ENCODE measurements around the gene CD7.

The CD7 gene

GRCh38 chr17:82331345-82331939 is 14.0 kb upstream of the CD7 start (continued):
- no peak for TF ChIP-seq CSRNP3 (CRISPR knock-in tag; IDR thresholded peaks at IDR 0.05)
- no peak for TF ChIP-seq ZC3H10 (CRISPR knock-in tag; IDR thresholded peaks at IDR 0.05)

DNA sequence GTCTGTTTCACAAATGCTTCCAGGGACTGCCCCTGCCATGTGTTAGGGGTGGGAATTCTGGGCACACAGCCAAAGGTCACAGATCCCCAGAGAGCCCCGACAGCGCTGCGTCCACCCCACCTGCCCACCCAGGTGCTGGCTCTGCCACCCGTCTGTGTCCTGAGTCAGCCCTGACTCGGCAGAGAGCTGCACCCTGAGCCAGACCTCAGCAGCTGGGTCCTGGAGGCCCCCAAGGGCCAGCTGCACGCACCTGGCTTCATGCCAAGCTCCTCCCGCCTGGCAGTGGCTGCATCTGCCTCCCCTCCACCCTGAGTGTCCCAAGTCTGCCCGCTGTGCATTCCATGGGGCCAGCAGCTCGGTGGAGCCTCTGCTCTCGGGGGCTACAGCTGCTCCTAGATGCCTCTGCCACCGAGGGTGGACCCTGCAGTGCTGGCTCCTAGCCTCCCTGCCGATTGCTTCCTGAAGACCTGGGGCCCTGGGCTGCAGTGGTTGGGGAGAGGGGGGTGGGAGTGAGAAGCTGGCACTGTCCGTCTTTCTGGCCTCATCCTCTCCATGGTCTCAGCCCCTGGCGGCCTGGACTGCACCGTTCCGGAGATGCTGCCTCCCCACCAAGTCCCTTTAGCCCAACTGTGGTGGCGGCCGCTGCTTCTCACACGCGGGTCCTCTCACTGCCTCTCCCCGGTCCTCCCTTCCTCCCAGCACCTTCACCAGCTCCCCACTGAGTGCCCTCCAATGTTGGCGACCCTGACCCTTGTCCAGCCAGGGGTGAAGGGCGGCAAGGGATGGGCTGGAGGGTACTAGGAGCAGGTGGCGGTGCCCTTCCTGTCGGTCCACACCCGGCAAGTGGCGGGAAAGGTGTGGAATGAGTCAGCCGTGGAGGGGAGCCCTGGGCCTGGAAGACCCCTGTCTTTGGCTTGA is 13.2 kb upstream of the CD7 start:
- ATAC-seq: peak; percentile 39
- no peak for TF ChIP-seq RARB (CRISPR knock-in tag; IDR thresholded peaks at IDR 0.05)
- no peak for TF ChIP-seq SNAI2 (CRISPR knock-in tag; IDR thresholded peaks at IDR 0.05)
- TF ChIP-seq ZFP3 (CRISPR knock-in tag; IDR thresholded peaks at IDR 0.05): no peak
- no peak for TF ChIP-seq ZNF8 (CRISPR knock-in tag; IDR thresholded peaks at IDR 0.05)
- TF ChIP-seq ZNF70 (CRISPR knock-in tag; IDR thresholded peaks at IDR 0.05): no peak
- TF ChIP-seq PATZ1 (CRISPR knock-in tag; IDR thresholded peaks at IDR 0.05; ENCODE audit: borderline replicate concordance): no peak
- no peak for TF ChIP-seq GLIS3 (CRISPR knock-in tag; IDR thresholded peaks at IDR 0.05)
- no peak for TF ChIP-seq TSHZ2 (CRISPR knock-in tag; IDR thresholded peaks at IDR 0.05)
- TF ChIP-seq ZFP30 (CRISPR knock-in tag; IDR thresholded peaks at IDR 0.05): no peak
- no peak for TF ChIP-seq OSR1 (CRISPR knock-in tag; IDR thresholded peaks at IDR 0.05)
- TF ChIP-seq CSRNP3 (CRISPR knock-in tag; IDR thresholded peaks at IDR 0.05): no peak
- no peak; the same call in 1 of the 2 replicates for TF ChIP-seq TCF4 (CRISPR knock-in tag; IDR thresholded peaks at IDR 0.05; ENCODE audit: borderline replicate concordance)
- TF ChIP-seq, protein P1, sequence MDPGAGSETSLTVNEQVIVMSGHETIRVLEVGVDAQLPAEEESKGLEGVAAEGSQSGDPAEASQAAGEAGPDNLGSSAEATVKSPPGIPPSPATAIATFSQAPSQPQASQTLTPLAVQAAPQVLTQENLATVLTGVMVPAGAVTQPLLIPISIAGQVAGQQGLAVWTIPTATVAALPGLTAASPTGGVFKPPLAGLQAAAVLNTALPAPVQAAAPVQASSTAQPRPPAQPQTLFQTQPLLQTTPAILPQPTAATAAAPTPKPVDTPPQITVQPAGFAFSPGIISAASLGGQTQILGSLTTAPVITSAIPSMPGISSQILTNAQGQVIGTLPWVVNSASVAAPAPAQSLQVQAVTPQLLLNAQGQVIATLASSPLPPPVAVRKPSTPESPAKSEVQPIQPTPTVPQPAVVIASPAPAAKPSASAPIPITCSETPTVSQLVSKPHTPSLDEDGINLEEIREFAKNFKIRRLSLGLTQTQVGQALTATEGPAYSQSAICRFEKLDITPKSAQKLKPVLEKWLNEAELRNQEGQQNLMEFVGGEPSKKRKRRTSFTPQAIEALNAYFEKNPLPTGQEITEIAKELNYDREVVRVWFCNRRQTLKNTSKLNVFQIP (CRISPR knock-in tag; IDR thresholded peaks at IDR 0.05; ENCODE audit: borderline replicate concordance, low read depth): no peak
- no peak for TF ChIP-seq ARNTL (CRISPR knock-in tag; IDR thresholded peaks at IDR 0.05; ENCODE audit: borderline replicate concordance, low read depth)

DNA sequence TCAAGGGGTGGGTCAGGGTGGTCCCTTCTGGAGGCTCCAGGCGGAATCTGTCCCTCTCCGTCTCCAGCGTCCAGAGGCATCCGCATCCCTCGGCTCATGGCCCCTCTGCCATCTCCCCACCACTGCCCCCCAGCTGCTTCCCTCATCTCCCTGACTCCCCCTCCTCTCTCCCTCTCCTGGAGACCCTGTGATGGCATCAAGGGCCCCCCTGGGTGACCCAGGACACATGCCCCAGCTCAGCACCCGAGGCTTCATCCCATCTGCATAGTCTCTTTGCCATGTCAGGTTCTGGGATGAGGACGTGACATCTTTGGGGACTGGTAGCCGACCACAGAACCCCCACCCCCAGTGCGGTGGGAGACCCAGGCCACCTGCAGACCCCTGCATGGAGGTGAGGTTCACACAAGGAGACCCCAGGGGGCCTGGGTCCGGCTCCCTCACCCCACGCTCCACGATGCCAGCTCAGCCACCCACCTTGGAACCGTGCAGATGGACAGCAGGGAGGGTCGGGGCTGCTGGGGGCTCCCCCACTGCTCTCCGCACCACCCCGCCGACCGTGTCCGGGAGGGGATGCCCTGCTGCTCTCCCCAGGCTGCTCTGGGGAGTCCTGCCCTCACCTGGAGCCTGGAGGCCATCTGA is 12.4 kb upstream of the CD7 start:
- ATAC-seq: no peak
- TF ChIP-seq CSDC2 (CRISPR knock-in tag; IDR thresholded peaks at IDR 0.05) (no peak), ZC3H10 (CRISPR knock-in tag; IDR thresholded peaks at IDR 0.05) (no peak), TOX (CRISPR knock-in tag; IDR thresholded peaks at IDR 0.05; ENCODE audit: borderline replicate concordance) (no peak), TSHZ2 (CRISPR knock-in tag; IDR thresholded peaks at IDR 0.05) (no peak), ARNTL (CRISPR knock-in tag; IDR thresholded peaks at IDR 0.05; ENCODE audit: borderline replicate concordance, low read depth) (no peak), RARB (CRISPR knock-in tag; IDR thresholded peaks at IDR 0.05) (no peak), ZNF8 (CRISPR knock-in tag; IDR thresholded peaks at IDR 0.05) (no peak), TCF4 (CRISPR knock-in tag; IDR thresholded peaks at IDR 0.05; ENCODE audit: borderline replicate concordance) (no peak), OSR1 (CRISPR knock-in tag; IDR thresholded peaks at IDR 0.05) (no peak), BACH2 (CRISPR knock-in tag; IDR thresholded peaks at IDR 0.05; ENCODE audit: borderline replicate concordance) (no peak), ZNF565 (CRISPR knock-in tag; conservative IDR thresholded peaks at IDR 0.05; ENCODE audit: low read depth) (no peak), CSRNP3 (CRISPR knock-in tag; IDR thresholded peaks at IDR 0.05) (no peak), ZFP30 (CRISPR knock-in tag; IDR thresholded peaks at IDR 0.05) (no peak), ISL1 (CRISPR knock-in tag; IDR thresholded peaks at IDR 0.05) (no peak)
